ENCODE measurements around the gene SH3GLB2.

DNA sequence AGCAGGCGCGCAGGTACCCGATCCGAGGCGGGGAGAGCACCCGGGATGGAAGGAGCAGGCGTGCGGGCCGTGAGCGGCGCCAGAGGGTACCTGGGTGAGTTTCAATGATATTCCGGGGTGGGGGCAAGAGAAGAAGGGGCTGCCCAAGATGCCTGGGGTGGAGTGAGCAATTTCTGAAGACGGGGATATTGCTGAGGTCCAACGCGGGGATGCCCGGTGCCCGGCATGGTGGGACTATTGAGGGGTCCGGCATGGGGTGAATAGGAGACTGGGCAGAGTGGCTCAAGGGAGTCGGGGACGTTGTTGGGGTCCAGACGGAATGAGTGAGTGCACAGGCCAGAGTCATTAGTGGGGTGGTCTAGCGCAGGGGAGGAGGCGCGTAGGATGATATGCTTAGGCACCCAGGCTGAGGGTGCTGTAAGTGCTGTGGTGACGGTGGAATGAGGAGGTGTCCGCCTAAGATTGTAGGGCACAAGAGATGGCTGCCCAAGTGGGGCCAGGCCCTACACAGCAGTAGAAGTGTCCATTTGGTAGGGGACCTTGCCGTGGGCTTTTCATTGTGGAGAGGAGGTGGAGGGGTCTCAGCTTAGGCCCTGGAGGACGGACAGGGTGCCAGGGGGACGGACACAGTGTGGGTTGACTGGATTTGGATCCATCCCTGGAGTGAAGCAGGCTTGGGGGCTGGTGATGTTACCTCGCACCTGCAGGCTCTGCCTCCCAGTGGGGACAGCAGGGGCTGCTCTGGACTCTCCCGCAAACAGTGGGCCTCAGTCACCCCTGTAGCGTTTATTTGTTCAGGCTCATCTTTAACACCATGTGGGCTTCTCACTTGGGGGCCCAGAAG lies 9.0 kb upstream of the SH3GLB2 start:
- no peak for TF ChIP-seq EZH2phosphoT487 (IDR thresholded peaks at IDR 0.05; ENCODE audit: borderline replicate concordance, low read length)
- TF ChIP-seq CTCF (IDR thresholded peaks at IDR 0.05; ENCODE audit: low read depth, low read length, poor library complexity, severe bottlenecking), result no peak

All from DOHH2 (cell line).